Vein endothelial cell (primary cell): ENCODE data around the gene NDRG3. TPM values are rescaled to one million over a fixed set of nuclear protein-coding genes. Genes with fewer than 3 reads are reported as not detected.

Experiments used
- small RNA-seq: library from RNA; depleted of rRNA; stranded (forward); fragments of <200 nt; gene quantifications from one replicate; pipeline ENCODE3, GENCODE V24; 2012
- total RNA-seq: library from RNA; depleted of rRNA; stranded (reverse); fragments of >200 nt; gene quantifications from 2 replicates; pipeline ENCODE4 v1.2.3, GENCODE V29; 2012

NDRG3 gene
- 18.0 and 25.7 TPM in 2 replicates for total RNA-seq

GRCh38 chr20:36745927-36746659, at the start of gene NDRG3:
Gene NDRG3 (minus strand): TSS chr20:36746090. CDS start chr20:36721735, 24,355 bp downstream.

GRCh38 chr20:36773597-36774390, 27.9 kb upstream of the NDRG3 start, which contains the start of gene DSN1:
Gene DSN1 (minus strand): TSS chr20:36773763. CDS start chr20:36771458, 2,305 bp downstream.

GRCh38 chr20:36645998-36646397, 99.9 kb downstream of the NDRG3 start, which contains the start of gene SLA2:
Gene SLA2 (minus strand): TSS chr20:36646196. CDS start chr20:36641335, 4,861 bp downstream.

GRCh38 chr20:36605399-36606157, 140.3 kb downstream of the NDRG3 start, which contains the start of gene RAB5IF:
Gene RAB5IF (plus strand): TSS chr20:36605779. CDS start chr20:36605952, 173 bp downstream.

Small RNA genes within 50 kb of the gene (small RNA-seq; reads per million reads assigned to genes)
- not detected for gene RF00019

Other genes with a start within 250 kb of the NDRG3 start
- gene MYL9, start 204.6 kb downstream of the NDRG3 start, total RNA-seq, result 7.6 and 13.1 TPM in 2 replicates
- gene TGIF2, start 172.5 kb downstream of the NDRG3 start, total RNA-seq, result 23.6 and 30.4 TPM in 2 replicates
- 86.9 and 111 TPM in 2 replicates for gene RAB5IF, start 140.3 kb downstream of the NDRG3 start, total RNA-seq
- 0.10 TPM in 1 of 2 replicates, not detected in the other for gene SLA2, start 99.9 kb downstream of the NDRG3 start, total RNA-seq
- 13.1 and 19.2 TPM in 2 replicates for gene DSN1, start 27.7 kb upstream of the NDRG3 start, total RNA-seq
- gene TLDC2, start 130.0 kb upstream of the NDRG3 start, total RNA-seq, result not detected in 2 replicates
- 22.2 and 36.2 TPM in 2 replicates for gene SAMHD1, start 205.6 kb upstream of the NDRG3 start, total RNA-seq